ENCODE results near the gene FASTK. TPM values are rescaled to one million over a fixed set of nuclear protein-coding genes. Genes with fewer than 3 reads are reported as not detected.
"Not testable (repeated sequence)": the region's sequence is repeated elsewhere in the genome, so short reads cannot be mapped to it uniquely, and the experiment has no call there.

The FASTK gene
- total RNA-seq, 1 experiment from 2014 or later: 86.4 TPM

- peaks cover 11 to 12% of the 10 kb centered on the region in 2 experiments for H3K4me1 ChIP-seq (ENCODE audit: control insufficient read depth in 1 of 2, insufficient read depth in 2 of 2, low read length in 2 of 2)
- H3K9me3 ChIP-seq (ENCODE audit: control insufficient read depth in 1 of 2, insufficient read depth in 1 of 2, low read depth in 1 of 2, low read length in 2 of 2): no peaks in the 10 kb centered on the region
- H3K36me3 ChIP-seq (ENCODE audit: control insufficient read depth in 1 of 2, insufficient read depth in 2 of 2, low read length in 2 of 2): no peaks in the 10 kb centered on the region
- no peak overlapping the region for H3K9ac ChIP-seq (ENCODE audit: low read length)
- H3K79me2 ChIP-seq (ENCODE audit: insufficient read depth, low read length): no peaks in the 10 kb centered on the region
- intact Hi-C loops (cut with micrococcal nuclease): no loop called here
- BruUV-seq (replicated peaks): no TSS peak
- H4K20me1 ChIP-seq (ENCODE audit: insufficient read depth): no peaks in the 10 kb centered on the region
- CTCF ChIA-PET: no interaction called here
- DNase-seq (ENCODE audit: low read depth, low spot score) (no peak), ATAC-seq (no peak)
- H3K27ac ChIP-seq (ENCODE audit: low read depth, low read length): no peak overlapping the region
- no peak overlapping the region for H3K4me2 ChIP-seq (ENCODE audit: low read length)
- POLR2A ChIA-PET: no interaction called here
- TF ChIP-seq ZNF274 (IDR thresholded peaks at IDR 0.05; ENCODE audit: low read depth, low read length) (no peak), TCF7L2 (IDR thresholded peaks at IDR 0.05; ENCODE audit: borderline replicate concordance, extremely low read depth, insufficient read depth, insufficient read length) (no peak), SRF (IDR thresholded peaks at IDR 0.05; ENCODE audit: low read depth) (no peak)
- H3K4me3 ChIP-seq (replicated peaks in 1 of 2; ENCODE audit: low read depth in 1 of 2, low read length in 2 of 2): no peak overlapping the region
- no peak overlapping the region for H2AFZ ChIP-seq (ENCODE audit: low read depth, low read length, poor library complexity, severe bottlenecking)
- no peaks in the 10 kb centered on the region for H3K27me3 ChIP-seq (ENCODE audit: insufficient read depth, low read length)
- no peaks in the 10 kb centered on the region for H3K9me2 ChIP-seq (ENCODE audit: insufficient read depth)
- RAD21 ChIA-PET (ENCODE audit: low non-redundant PET in 1 of 2, low total read pairs in 2 of 2, uncharacterized antibody in 2 of 2, unreplicated experiment in 2 of 2): no interaction called here
These were observed 36.6 kb downstream of the FASTK start for GRCh38 chr7:151043959-151044358.

GRCh38 chr7:151043449-151043848 is 37.2 kb downstream of the FASTK start:
- H3K4me2 ChIP-seq (ENCODE audit: low read length); RAD21 ChIA-PET (ENCODE audit: low non-redundant PET in 1 of 2, low total read pairs in 2 of 2, uncharacterized antibody in 2 of 2, unreplicated experiment in 2 of 2); H3K9ac ChIP-seq (ENCODE audit: low read length); H3K4me3 ChIP-seq (replicated peaks in 1 of 2; ENCODE audit: low read depth in 1 of 2, low read length in 2 of 2); H2AFZ ChIP-seq (ENCODE audit: low read depth, low read length, poor library complexity, severe bottlenecking); H3K27ac ChIP-seq (ENCODE audit: low read depth, low read length); POLR2A ChIA-PET; H3K79me2 ChIP-seq (ENCODE audit: insufficient read depth, low read length); H3K36me3 ChIP-seq (ENCODE audit: control insufficient read depth in 1 of 2, insufficient read depth in 2 of 2, low read length in 2 of 2); intact Hi-C loops (cut with micrococcal nuclease); H3K9me3 ChIP-seq (ENCODE audit: control insufficient read depth in 1 of 2, insufficient read depth in 1 of 2, low read depth in 1 of 2, low read length in 2 of 2); CTCF ChIA-PET; H4K20me1 ChIP-seq (ENCODE audit: insufficient read depth); H3K27me3 ChIP-seq (ENCODE audit: insufficient read depth, low read length); BruUV-seq (replicated peaks); ATAC-seq; H3K9me2 ChIP-seq (ENCODE audit: insufficient read depth); DNase-seq (ENCODE audit: low read depth, low spot score): not testable (repeated sequence)
- H3K4me1 ChIP-seq (ENCODE audit: control insufficient read depth in 1 of 2, insufficient read depth in 2 of 2, low read length in 2 of 2): peaks cover 16 to 18% of the 10 kb centered on the region in 2 experiments

Measured in HCT116 (cell line).